ENCODE data around the gene SDK2. TPM values are rescaled to one million over a fixed set of nuclear protein-coding genes. Genes with fewer than 3 reads are reported as not detected.
A peak's percentile ranks its signal among the peaks of the same experiment; 100 is the strongest.

SDK2 gene
- polyA plus RNA-seq, 1 experiment: 0.04 TPM

- no peaks in the 10 kb centered on the region for H3K27me3 ChIP-seq (ENCODE audit: control insufficient read depth, insufficient read depth, low read length)
- no peak overlapping the region for H3K4me3 ChIP-seq (ENCODE audit: low read depth, low read length)
- CTCF ChIA-PET: no interaction called here
- POLR2A ChIA-PET: no interaction called here
- no peak for DNase-seq (ENCODE audit: low read depth)
- H3K36me3 ChIP-seq (ENCODE audit: control insufficient read depth, insufficient read depth, low read length): no peaks in the 10 kb centered on the region
- TF ChIP-seq CTCF (IDR thresholded peaks at IDR 0.05; ENCODE audit: insufficient read depth, low read depth, low read length): no peak
These were observed 93.7 kb downstream of the SDK2 start for GRCh38 chr17:73550556-73550955.

DNA sequence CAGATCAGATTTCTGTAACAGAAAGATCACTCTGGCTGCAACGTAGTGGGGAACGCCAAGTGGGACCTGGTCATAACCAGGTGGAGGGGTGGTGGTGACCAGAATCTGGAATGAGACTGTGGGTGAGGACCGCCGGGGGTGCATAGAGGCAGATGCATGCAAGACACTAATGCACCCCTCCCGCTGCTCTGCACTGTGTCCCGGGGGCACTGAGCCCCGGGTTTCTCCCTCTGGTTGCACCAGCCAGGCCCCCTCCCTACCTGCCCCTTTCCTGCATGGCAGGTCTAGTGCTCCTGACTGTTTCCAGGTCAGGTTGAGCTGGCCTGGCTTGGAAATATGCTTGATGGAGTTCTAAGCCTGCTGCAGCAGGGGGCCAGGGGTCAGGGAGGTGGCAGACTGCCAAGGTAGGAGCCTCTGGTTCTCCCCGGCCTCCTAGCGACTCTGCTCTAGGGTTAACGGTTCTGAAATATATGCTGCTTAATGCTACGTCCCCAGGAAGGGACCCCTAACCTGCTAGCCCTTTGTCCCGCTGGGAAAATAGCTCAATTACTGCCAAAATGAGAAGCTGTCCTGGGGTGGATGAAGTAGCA, 94.3 kb downstream of the SDK2 start:
- no peak for DNase-seq (ENCODE audit: low read depth)
- Histone ChIP-seq H3K36me3 (ENCODE audit: control insufficient read depth, insufficient read depth, low read length) (no peaks in the 10 kb centered on the region), H3K27me3 (ENCODE audit: control insufficient read depth, insufficient read depth, low read length) (no peaks in the 10 kb centered on the region), H3K4me3 (ENCODE audit: low read depth, low read length) (no peak overlapping the region)
- CTCF ChIA-PET: no interaction called here
- no peak for TF ChIP-seq CTCF (IDR thresholded peaks at IDR 0.05; ENCODE audit: insufficient read depth, low read depth, low read length)
- POLR2A ChIA-PET: no interaction called here

- POLR2A ChIA-PET: no interaction called here
These were observed 95.5 kb downstream of the SDK2 start for GRCh38 chr17:73548620-73549311.

DNA sequence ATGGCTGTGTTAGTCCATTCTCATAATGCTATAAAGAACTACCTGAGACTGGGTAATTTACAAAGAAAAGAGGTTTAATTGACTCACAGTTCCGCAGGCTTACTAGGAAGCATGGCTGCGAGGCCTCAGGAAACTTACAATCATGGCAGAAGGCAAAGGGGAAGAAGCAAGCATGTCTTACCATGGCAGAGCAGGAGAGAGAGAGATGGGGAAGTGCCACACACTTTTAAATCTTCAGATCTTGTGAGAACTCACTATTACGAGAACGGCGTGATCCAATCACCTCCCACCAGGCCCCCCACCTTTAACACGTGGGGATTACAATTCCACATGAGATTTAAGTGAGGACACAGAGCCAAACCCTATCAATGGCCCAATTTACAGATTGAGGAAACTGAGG, 96.5 kb downstream of the SDK2 start:
- Histone ChIP-seq H3K27me3 (ENCODE audit: control insufficient read depth, insufficient read depth, low read length) (no peaks in the 10 kb centered on the region), H3K36me3 (ENCODE audit: control insufficient read depth, insufficient read depth, low read length) (no peaks in the 10 kb centered on the region), H3K4me3 (ENCODE audit: low read depth, low read length) (no peak overlapping the region)
- ChIA-PET POLR2A (no interaction called here), CTCF (no interaction called here)
- no peak for DNase-seq (ENCODE audit: low read depth)
- TF ChIP-seq CTCF (IDR thresholded peaks at IDR 0.05; ENCODE audit: insufficient read depth, low read depth, low read length): no peak

More at GRCh38 chr17:73548620-73549311, 95.5 kb downstream of the SDK2 start:
- Histone ChIP-seq H3K4me3 (ENCODE audit: low read depth, low read length) (no peak overlapping the region), H3K36me3 (ENCODE audit: control insufficient read depth, insufficient read depth, low read length) (no peaks in the 10 kb centered on the region), H3K27me3 (ENCODE audit: control insufficient read depth, insufficient read depth, low read length) (no peaks in the 10 kb centered on the region)
- CTCF ChIA-PET: no interaction called here
- no peak for DNase-seq (ENCODE audit: low read depth)
- TF ChIP-seq CTCF (IDR thresholded peaks at IDR 0.05; ENCODE audit: insufficient read depth, low read depth, low read length): no peak

- POLR2A ChIA-PET: no interaction called here
- TF ChIP-seq CTCF (IDR thresholded peaks at IDR 0.05; ENCODE audit: insufficient read depth, low read depth, low read length): no peak
- Histone ChIP-seq H3K36me3 (ENCODE audit: control insufficient read depth, insufficient read depth, low read length) (no peaks in the 10 kb centered on the region), H3K27me3 (ENCODE audit: control insufficient read depth, insufficient read depth, low read length) (no peaks in the 10 kb centered on the region), H3K4me3 (ENCODE audit: low read depth, low read length) (no peak overlapping the region)
- peak; percentile 5 for DNase-seq (ENCODE audit: low read depth)
- CTCF ChIA-PET: no interaction called here
These were observed 97.3 kb downstream of the SDK2 start for GRCh38 chr17:73546770-73547536.
